Stimulated activated CD4-positive, alpha-beta T cell treated with anti-CD3 and anti-CD28 coated beads, Interleukin-1b, Interleukin-23, amount 100 ng/mL, for 4 hours (primary cell): ENCODE results near the gene FYB1.
"Not testable (repeated sequence)": the region's sequence is repeated elsewhere in the genome, so short reads cannot be mapped to it uniquely, and the experiment has no call there.

ENCODE experiments used
- DNase-seq, 2 donors: peaks; one replicate each; pipeline ENCODE4 v3.0.0-alpha.2; 2020; ENCODE audit warnings: low read depth in 2 of 2

FYB1 gene

DNA sequence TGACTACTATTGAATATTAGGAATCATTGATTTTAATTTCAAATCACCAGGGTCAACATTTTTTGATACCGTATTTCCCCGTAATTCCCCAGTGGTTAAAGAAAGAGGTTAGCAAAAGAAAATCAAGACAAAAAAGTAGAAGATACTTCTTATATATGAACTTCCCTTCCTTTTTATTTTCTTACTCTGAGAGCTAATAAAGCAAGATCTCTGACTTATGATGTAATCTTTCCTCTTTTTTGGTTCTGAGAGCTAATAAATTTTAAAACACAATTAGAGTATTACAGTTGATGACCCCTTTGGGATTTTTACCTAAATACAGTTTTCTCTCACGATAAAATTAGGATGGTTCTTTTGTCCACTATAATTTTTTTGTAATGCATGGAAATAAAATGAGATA, 9.2 kb upstream of the FYB1 start:
- no peak for DNase-seq

DNA sequence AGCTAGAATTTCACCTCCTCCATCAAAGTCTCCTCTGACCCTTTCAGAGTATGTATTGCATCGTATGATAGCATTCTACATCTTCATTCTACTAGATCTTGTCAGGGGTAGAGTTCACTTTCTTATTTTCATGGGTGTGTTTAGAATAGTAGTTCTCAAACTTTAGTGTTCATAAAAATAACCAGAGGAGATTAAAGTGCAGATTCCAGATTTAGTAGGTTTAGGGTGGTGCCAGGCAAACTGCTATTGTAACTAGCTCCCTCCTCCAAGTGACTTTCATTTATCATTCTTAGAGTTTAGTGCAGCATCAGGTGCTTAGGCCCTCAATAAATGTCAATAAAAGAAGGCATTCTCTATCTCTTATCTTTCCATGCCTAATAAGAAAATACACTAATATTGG, 7.2 kb upstream of the FYB1 start:
- no peak for DNase-seq

DNA sequence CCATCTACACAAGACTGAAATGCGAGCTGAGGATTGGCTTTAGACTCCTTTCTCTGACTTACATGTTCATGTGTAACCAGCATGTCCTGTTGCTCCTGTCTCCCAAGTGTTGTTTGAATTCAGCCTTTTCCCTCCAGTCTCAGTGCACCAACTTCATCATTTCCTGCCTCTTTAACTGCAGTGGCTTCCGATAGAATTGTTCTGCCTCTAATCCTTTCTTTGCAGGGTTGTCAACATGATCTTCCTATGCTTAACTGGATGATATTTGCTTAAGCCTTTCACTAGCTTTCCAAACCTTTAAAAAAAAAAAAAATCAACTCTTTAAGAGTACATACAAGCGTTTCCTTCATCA, 6.7 kb upstream of the FYB1 start:
- DNase-seq: no peak

DNA sequence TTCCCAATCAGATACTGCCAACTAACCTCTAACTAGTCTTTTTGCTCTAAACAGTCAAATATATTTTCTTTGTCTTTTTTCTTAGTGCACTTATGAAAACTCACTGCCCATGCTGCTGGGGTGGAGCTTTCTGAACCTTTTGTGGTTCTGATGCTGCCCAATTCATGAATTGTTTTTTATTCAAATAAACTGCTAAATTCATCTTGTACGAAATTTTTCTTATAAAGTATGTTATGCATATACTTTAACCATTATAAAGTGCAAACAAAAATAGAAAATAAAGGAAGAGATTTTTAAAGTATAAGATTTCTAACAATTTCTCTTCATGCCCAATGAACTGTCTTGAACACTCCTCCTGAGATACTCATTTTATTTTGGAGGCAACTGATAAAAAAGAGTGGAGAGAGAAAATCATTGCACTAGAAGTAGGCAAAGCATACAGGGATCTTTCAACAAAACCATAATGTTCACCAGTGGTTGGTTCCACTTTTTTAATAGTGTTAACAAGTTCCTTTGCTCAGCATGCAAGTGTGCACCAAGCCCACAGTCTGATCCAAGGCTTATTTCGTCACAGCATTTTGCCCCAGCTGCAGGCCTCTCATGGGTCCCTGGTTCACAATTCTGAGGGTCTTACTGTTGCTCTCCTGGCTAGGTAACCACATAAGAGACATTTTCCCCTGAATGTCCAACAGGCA, 6.2 kb upstream of the FYB1 start:
- DNase-seq: no peak

DNA sequence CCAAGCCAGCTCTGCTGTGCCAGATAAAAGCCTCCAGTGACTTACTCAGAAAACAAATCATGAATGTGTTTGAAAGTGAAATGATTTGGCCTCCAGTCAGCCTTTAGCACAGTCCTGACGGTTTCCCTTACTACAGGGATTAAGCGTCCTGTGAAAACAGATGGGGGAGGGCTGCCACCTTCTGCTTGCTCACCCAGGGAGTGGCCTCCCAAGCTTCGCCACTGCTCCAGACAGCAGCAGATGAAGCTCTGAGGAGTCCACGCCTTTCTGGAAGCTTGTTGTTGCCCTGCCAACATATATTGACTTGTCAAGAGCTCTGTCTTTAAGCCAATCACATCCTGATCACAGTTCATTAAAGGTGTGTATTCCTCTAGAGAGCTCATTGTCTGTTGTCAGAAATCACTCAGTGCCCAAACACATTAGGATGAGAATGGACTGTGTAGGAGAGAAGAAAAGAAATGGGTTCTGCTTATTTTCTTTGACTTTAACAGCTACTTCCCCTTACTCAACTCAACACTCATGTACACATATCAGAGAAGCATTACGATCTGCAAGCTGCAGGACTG, 4.9 kb upstream of the FYB1 start:
- no peak for DNase-seq

DNA sequence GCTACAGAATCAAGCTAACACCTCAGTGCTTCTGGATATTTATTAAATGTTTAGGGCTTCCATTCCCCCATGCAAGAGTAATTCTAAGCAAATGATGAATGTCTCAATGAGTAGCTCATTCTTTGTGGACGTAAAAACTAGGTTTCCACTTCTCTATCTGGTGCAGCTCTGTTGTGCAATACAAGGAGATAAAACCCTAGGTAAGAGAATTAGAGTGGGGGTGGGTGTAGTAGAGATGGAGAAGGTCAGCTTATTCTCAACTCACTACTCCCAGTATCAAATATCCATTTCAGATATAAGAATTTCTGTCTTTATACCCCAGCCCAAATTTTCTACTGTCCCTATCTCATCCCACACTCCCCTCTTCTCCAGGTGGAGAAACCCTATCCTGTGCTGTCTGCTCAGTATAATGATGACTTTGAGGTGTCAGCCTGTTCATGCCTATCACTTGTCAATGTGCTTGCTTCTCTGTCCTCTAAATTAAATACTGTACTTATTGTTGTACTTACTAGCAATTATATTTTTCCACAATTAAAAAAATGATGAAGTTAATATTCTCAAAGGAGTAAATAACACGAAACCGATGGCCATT, 4.3 kb upstream of the FYB1 start:
- no peak for DNase-seq

DNA sequence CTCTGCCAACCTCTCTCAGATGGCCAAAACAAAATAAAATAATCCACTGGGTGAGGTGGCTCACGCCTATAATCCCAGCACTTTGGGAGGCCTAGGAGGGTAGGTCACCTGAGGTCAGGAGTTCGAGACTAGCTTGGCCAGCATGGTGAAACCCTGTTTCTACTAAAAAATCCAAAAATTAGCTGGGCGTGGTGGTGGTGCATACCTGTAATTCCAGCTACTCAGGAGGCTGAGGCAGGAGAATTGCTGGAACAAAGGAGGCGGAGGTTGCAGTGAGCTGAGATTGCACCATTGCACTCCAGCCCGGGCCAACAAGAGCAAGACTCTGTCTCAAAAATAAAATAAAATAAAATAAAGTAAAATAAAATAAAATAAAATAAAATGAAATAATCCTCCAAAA, 2.3 kb upstream of the FYB1 start:
- not testable (repeated sequence) for DNase-seq

DNA sequence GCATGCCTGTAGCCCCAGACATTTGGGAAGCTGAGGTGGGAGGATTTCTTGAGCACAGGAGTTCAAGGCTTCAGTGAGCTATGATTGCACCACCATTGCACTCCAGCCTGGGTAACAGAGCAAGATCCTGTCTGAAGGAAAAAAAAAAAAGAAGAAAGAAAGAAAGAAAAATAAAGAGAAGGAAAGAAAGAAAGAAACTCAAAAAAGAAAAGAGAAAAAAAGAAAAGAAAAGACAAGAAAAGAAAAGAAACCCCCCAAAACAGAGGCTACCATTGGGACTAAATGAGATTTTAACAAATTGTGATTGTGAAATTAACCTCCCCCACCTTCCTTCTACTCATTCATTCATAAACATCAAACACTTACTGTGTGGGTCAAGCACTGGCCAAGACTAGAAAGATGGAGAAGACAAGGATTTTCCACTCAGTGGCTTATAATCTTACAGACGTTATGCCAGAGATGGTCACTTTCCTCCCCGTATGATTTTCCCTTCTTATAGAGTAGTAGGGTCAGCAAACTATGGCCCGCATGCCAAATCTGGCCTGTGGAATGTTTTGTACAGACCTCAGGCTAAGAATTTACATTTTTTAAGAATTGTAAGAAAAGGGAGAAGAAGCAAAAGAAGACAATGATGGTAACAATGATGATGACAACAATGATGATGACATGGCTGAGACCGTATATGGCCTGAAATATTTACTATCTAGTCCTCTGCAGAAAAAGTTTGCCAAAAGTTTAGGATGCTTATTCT, 1.1 kb upstream of the FYB1 start:
- DNase-seq: no peak

DNA sequence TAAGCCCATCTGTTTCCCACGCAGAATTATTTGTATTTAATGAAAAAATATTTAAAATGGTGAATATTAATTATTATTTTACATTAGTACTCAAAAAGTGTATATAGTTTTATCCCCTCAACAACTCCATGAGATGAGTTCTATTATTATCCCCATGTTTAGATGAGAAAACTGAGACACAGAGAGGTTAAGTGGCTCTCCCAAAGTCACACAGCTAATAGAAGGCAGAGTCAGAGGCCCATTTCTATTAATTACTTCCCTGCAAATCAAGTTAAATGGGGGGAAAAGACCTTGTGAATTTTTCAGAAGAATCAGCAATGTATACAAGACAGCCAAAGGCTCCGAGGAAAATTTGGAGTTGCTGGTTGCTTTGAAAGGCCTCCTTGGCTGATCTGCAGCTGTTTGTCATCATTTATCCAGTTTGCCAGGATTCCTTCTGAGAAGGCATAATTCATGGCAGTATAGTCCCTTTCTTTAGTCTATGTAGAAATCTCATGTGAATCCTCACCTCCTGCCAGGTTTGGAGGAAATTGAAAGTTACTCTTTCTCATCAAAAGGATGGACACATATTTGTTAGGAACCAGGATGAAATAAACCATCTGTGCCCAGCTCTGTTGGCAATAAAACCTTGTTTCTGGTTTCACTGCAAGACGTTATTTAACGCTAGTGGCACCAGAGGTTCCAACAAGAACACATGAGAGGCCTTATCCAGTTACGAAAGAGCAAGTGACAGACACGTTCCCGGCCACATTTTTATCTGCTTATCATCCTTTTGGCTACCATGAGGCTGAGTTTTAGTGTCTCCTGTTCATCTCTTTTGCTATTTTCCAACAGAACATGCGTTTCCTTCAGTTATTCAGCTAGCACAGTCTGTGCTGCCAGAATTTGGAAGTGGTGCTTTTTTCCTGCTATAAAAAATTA, 621 bp downstream of the FYB1 start:
- no peak for DNase-seq

DNA sequence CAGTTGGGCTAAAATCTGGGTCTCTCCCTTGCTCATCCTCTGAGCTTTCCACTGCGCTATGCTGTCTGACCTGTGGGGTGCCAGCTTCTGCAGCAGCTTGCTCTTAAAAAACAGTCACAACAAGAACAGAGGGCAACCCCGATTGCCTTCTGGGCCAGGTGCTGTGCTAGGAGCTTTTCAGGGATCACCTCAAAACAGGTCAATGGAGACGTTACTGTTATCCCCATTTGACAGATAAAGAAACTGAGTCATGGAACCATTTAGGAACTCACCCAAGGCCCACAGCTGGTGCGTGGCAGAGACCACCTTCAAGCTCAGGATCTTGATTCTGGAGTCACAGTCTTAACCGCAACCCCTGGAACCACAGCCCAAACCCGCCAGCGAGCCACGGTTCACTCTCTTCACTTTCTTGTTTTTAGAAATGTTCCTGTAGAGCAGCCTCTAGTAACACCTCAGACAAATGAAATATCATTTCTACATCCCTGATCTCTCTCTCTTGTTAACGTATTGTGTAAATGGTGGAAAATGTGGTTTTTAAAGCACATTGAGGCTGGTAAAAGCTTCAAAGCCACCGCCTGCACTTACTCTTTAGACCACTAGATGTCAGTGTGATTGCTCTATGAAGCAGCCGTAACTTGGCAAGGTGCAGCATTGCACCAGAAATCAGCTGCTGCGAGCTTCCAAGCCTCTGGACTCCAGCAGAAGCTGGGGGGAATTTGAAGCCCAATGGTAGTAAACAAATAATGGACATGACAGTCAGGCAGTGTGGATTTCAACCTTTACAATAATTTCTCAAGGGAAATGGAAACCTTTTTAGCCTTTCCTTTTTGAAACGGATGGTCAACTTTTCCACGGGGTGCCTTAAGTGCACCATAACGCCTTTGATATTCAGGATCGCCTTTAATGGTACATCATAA, 1.7 kb downstream of the FYB1 start:
- peak in 1 of 2 donors; percentile 76 for DNase-seq

DNA sequence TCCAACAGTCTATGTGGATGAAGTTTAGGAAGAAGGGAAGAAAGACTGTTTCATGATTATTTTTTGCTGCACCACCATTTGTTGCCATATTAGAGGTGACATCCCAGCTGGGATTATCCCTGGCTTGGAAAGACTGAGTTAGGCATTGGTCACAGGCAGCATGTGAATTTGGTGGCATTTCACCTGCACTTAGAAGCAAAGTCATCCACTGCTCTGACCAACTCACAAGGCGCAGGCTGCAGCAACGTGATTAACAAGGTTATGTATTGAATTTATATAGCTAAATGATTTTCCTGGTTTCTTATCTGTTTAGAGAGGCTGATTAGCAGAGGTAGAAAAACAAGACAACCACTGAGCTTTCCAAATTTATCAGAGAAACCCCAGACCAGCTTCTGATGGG, 2.7 kb downstream of the FYB1 start:
- DNase-seq: no peak

DNA sequence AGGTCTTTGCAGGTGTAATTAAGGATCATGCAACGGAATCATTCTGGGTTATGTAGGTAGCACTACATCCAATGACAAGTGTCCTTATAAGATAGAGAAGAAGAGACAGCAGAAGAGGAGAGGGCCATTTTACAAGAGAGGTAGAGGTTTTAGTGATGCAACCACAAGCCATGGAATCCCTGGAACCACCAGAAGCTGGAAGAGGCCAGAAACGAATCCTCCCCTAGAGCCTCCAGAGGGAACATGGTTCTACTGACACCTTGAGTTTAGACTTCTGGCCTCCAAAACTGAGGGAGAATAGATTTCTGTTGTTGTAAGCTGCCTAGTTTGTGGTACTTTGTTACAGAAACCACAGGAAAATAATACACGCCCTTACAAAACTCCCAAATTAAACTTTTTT, 3.5 kb downstream of the FYB1 start:
- no peak for DNase-seq

DNA sequence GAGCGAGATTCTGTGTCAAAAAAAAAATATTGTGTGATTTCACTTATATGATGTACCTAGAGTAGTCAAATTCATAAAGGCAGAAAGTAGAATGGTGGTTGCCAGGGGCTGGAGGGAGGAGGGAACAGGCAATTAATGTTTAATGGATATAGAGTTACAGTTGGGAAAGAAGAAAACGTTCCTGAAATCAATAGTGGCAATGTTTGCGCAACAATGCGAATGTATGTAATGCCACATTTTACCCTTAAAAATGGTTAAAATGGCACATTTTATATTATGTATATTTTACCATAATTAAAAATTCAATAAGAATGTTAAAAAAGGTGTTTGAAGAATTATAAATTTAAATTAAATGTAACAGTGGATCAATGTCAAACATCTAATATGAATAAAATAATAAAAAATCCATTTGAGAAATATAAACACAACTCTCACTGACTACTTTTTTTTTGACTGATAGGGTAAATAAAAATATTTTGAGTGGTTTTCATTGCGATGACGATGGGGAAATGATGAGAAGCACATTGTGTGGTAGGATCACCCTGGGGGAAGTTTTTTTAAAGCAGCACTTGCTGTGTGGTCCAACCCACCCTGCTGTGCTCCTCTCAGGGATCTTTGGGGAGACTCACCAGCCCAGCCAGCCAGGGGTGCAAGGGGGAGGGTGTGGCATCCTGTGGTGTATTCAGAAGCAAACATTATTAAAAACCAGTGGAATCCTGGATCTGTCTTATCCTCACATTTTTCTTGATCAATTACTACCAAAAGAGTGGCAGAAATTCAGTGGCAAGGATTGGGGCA, 4.3 kb downstream of the FYB1 start:
- DNase-seq: no peak

DNA sequence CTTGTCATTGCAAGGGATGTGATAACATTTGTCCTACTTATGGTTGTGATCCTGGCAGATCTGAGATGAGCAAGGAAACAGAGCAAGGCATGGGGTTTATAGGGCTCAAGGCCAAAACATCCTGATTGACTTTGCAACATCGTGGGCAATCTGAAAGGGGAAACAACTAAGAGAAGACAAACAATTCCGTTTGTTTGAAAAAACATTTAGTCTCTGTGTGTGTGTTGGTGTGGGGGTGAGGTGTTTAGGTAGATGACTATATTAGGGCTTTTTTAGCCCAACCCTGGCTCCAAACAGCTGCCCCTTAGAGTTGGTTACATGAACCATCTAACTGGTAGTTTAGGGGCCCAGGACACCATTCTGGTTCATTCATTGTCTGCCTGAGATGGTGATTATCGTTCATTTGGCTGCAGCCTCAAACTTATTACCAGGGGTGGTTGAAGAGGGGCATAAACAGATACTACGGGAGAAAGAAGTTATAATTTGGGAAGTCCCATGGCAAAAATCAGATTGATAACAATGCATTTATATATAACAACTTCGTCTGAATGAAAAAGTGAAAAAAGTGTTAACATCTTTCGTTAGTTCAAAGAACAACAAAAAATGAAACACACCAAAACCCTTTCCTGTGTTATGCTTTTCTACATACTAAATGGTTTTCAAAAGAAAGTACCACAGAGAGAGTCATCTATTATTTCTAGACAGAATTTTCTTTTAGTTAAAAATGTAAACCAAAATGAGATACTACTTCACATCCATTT, 5.7 kb downstream of the FYB1 start:
- no peak for DNase-seq

DNA sequence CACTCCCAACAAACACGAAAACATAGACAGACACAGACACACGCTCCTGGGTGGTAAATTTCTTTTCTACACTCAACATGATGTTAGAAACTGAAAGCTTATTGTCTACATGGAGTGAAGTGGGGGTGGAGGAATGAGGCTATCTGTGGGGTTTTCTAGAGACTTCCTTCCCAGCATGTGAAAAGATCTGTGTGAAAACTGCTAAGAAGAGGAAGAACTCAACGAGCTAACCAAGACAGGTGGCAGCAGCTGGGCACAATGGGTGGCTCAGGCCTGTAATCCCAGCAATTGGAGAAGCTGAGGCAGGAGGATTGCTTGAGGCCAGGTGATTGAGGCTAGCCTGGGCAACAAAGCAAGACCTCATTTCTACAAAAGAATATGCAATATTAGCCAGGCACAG, 7.6 kb downstream of the FYB1 start:
- DNase-seq: no peak

DNA sequence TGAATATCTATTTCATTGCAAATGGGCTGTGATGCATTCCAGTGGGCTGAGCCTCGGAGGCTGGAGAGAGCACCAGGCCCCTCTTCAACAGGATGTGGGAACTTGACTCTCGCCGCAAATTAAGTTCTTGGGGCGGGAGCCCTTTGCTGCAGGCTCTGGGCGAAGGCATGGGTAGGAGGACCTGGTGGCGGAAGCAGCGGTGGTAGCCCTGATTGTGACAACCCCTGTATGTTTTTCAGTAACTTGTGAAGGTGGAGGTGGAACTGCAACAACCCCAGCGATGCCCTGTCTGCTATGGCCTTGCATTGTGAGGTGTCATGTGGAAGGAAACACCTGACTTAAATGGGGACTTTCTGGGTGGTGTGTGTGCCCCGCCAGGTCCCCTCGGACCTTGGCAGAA, 9.4 kb downstream of the FYB1 start:
- peak in 1 of 2 donors; percentile 43 for DNase-seq

DNA sequence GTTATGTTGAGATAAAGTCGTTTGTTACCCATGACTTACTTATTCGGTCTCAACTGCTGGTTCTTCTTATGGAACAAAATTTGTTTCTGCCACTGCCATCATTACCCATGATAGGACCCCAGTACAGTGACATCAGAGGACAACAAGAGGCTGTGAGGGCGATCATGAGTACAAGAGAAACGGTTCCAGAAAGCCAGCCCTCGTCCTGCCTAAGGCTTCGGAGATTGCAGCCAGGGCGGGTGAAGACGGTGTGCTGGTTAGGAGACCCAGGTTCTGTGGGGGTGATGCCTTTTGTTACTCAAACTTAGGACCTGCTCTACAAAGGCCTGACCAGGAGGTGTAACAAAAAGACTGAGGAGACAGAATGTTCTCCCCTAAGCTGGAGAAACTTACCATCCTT, 10.9 kb downstream of the FYB1 start:
- no peak for DNase-seq

DNA sequence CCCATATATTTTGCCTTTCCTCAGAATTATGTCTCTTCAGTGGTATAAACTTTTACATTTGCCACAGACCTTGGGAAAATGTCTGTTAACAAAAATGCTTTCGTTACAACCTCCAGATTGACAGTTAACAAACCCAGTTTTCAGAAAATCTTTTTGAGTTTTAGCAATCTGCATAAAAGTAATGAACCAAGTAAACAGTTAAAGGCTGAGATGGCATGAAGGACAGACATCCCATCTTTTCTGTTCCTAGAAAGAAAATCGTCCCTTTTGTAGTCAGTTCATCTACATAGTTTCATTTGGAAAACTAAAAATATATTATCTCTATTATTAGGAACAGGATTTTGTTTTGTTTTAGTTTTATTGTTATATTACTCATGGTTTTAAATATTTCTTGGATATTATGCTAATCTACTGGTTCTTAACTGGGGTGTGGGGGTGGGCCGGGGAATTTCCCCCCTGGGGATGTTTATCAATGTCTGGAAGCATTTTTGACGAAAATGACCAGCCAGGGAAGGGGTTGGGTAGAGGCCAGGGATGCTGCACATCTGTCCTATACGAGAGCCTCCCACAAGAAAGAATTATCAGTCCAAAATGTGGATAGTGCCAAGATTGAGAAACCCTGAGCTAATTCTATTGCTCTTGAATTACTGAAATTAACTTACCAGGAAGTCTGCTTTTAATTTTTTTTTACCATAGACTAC, 11.9 kb downstream of the FYB1 start:
- no peak for DNase-seq
